Neuronal stem cell (in vitro differentiated cells): ENCODE results near the gene DCC.

ENCODE experiments used
- DNase-seq: peaks from one replicate; pipeline ENCODE4 v3.0.0-alpha.2; 2013; ENCODE audit warnings: low spot score
- H2AFZ ChIP-seq: one replicate; pipeline ENCODE4 v1.6.1; 2013; ENCODE audit warnings: mild to moderate bottlenecking, low read length, inconsistent platforms
- H2AK5ac ChIP-seq: 2 replicates; pipeline ENCODE4 v1.6.1; 2013; ENCODE audit warnings: low read depth, mild to moderate bottlenecking, inconsistent platforms, low read length, moderate library complexity, mixed read lengths
- H2BK120ac ChIP-seq: 2 replicates; pipeline ENCODE4 v1.6.1; 2013; ENCODE audit warnings: low read depth, mild to moderate bottlenecking, inconsistent platforms, low read length, moderate library complexity, mixed read lengths
- H2BK12ac ChIP-seq: one replicate; pipeline ENCODE4 v1.6.1; 2013; ENCODE audit warnings: low read length, inconsistent platforms
- H2BK15ac ChIP-seq: 2 replicates; pipeline ENCODE4 v1.6.1; 2013; ENCODE audit warnings: mild to moderate bottlenecking, low read length, inconsistent platforms, mixed read lengths
- H2BK5ac ChIP-seq: one replicate; pipeline ENCODE4 v1.6.1; 2013; ENCODE audit warnings: inconsistent platforms, mild to moderate bottlenecking, low read length, moderate library complexity
- H3K14ac ChIP-seq: one replicate; pipeline ENCODE4 v1.6.1; 2013; ENCODE audit warnings: low read length, inconsistent platforms
- H3K18ac ChIP-seq: 2 replicates; pipeline ENCODE4 v1.6.1; 2013; ENCODE audit warnings: low read length, inconsistent platforms
- H3K23ac ChIP-seq: 2 replicates; pipeline ENCODE4 v1.6.1; 2013; ENCODE audit warnings: low read depth, mild to moderate bottlenecking, mixed read lengths, low read length, inconsistent platforms; ENCODE audit not compliant: poor library complexity
- H3K27ac ChIP-seq: replicated peaks from 3 replicates; pipeline ENCODE4 v1.5.1; 2013; ENCODE audit warnings: low read length, inconsistent platforms
- H3K27me3 ChIP-seq, 3 experiments: 2 replicates each; pipeline ENCODE4 v1.6.1; 2013; ENCODE audit warnings: low read length in 3 of 3, mild to moderate bottlenecking in 2 of 3, inconsistent platforms in 1 of 3, low read depth in 1 of 3, mixed read lengths in 1 of 3, moderate library complexity in 1 of 3; ENCODE audit not compliant: control insufficient read depth in 3 of 3, insufficient read depth in 3 of 3
- H3K36me3 ChIP-seq, 2 donors: replicated peaks in 1 of 2; 2 replicates each; pipeline ENCODE4 v1.6.1; 2013; ENCODE audit warnings: low read length in 2 of 2; ENCODE audit not compliant: control insufficient read depth in 2 of 2, insufficient read depth in 2 of 2
- H3K4ac ChIP-seq: 2 replicates; pipeline ENCODE4 v1.6.1; 2013; ENCODE audit warnings: inconsistent platforms, mild to moderate bottlenecking, low read length, moderate library complexity
- H3K4me1 ChIP-seq, 2 donors: 1 replicate in 1 of 2; 2 replicates in 1 of 2; pipeline ENCODE4 v1.6.1; 2013; ENCODE audit warnings: low read length in 2 of 2, low read depth in 1 of 2; ENCODE audit not compliant: control insufficient read depth in 2 of 2, insufficient read depth in 1 of 2
- H3K4me2 ChIP-seq: one replicate; pipeline ENCODE4 v1.6.1; 2013; ENCODE audit warnings: mild to moderate bottlenecking, low read length, inconsistent platforms; ENCODE audit not compliant: insufficient read depth, poor library complexity, severe bottlenecking
- H3K4me3 ChIP-seq, 2 donors: 2 replicates each; pipeline ENCODE4 v1.5.1; 2013; ENCODE audit warnings: low read length in 2 of 2, mild to moderate bottlenecking in 2 of 2, inconsistent platforms in 1 of 2, moderate library complexity in 1 of 2
- H3K79me1 ChIP-seq: one replicate; pipeline ENCODE4 v1.6.1; 2013; ENCODE audit warnings: low read depth, mild to moderate bottlenecking, inconsistent platforms, low read length, moderate library complexity
- H3K9ac ChIP-seq: one replicate; pipeline ENCODE4 v1.6.1; 2013; ENCODE audit warnings: mild to moderate bottlenecking, low read depth, low read length, inconsistent platforms; ENCODE audit not compliant: poor library complexity
- H3K9me3 ChIP-seq, 2 donors: replicated peaks in 1 of 2; 2 replicates each; pipeline versions ENCODE3 to v1.6.1; 2013; ENCODE audit warnings: low read length in 2 of 2, mild to moderate bottlenecking in 2 of 2, inconsistent platforms in 1 of 2, low read depth in 1 of 2, mixed read lengths in 1 of 2, moderate library complexity in 1 of 2; ENCODE audit not compliant: control insufficient read depth in 2 of 2, insufficient read depth in 1 of 2
- H4K8ac ChIP-seq: one replicate; pipeline ENCODE4 v1.6.1; 2013; ENCODE audit warnings: low read depth, mild to moderate bottlenecking, inconsistent platforms, low read length, moderate library complexity
- H4K91ac ChIP-seq: one replicate; pipeline ENCODE4 v1.6.1; 2013; ENCODE audit warnings: low read length, low read depth, mild to moderate bottlenecking, inconsistent platforms; ENCODE audit not compliant: poor library complexity
- WGBS, 2 donors: extraction: QIAGEN DNeasy Blood & Tissue Kit; methylation state at CpG; one replicate each; pipeline ENCODE4 v1.1.7; 2013; ENCODE audit warnings: missing lambda C conversion rate in 2 of 2, mixed read lengths in 1 of 2; ENCODE audit not compliant: insufficient read length in 2 of 2, insufficient replicate concordance in 1 of 2; ENCODE audit errors: extremely low coverage in 2 of 2; 5-methylcytosine and 5-hydroxymethylcytosine counted together

Gene DCC

DNA sequence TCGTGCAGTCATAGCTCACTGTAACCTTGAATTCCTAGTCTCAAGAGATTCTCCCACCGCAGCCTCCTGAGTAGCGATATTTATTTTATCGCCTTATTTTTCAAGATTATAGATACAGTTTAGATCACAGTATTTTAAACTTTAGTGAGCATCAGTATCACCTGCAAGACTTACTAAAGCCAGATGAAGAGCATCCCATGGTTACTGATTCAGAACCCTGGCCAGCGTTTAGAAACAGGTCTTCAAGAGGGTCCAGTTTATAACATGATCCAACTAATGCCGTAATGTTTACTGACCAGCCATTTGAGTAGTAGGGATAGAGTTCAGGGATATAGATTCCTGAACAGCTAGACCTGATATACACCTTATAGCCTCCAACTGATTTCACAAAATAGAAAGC lies 146.1 kb downstream of the DCC start:
- Histone ChIP-seq H2BK120ac (no peak overlapping the region), H2AFZ (no peak overlapping the region), H3K9ac (no peak overlapping the region), H3K4me1 (no peaks in the 10 kb centered on the region), H3K27me3 (no peaks in the 10 kb centered on the region), H2BK5ac (no peak overlapping the region), H3K27ac (no peak overlapping the region), H4K91ac (no peak overlapping the region), H2AK5ac (no peak overlapping the region), H3K9me3 (no peaks in the 10 kb centered on the region), H3K4ac (no peak overlapping the region), H3K14ac (no peak overlapping the region), H2BK15ac (no peak overlapping the region), H3K79me1 (no peaks in the 10 kb centered on the region), H3K4me3 (no peak overlapping the region), H2BK12ac (no peak overlapping the region), H4K8ac (no peak overlapping the region), H3K23ac (no peak overlapping the region), H3K4me2 (no peak overlapping the region), H3K36me3 (no peaks in the 10 kb centered on the region), H3K18ac (no peak overlapping the region)
- WGBS, 2 donors, result no CpG with 5 or more reads among the region's 6 CpGs
- no peak for DNase-seq

DNA sequence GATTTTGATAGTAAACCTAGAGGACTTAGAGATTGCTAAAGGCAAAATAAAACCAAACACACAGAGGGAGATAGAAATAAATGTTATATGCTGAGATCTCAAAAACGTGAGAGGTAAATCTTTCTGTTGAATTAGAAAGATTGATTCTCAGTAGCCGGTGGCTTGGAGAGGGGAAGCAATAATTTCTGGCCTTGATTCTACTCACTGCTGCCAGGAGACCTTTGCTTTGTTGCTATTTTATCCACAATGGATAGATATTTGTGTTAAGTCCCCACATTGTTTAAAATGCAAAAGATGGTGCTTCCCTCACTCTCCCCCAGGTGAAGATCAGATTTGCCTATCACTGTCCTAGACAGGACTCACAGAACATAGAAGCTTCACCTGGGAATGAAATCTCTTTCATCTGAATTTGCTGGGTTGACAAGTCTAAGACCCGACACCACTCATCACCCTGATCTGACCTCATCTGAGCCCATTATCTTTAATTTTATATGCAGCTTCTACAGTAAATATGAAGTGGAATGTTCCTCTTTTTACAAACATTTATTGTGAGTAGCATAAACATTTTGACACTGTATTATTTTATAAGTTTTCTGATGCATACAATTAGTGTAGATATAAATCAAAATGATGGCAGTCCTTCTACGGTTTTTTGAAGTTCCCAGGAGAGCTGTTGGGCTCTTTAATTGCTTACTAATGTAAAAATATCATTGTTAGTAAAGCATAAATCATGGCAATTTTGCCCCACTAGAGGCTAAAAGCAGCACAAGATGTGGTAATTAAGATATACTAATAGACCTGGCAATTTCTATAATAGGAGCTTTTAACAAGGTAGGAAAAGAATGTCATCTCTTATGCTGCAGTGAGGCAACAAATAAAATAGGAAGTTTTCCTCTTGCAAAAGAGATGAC lies 149.7 kb downstream of the DCC start:
- Histone ChIP-seq H3K9ac (no peak overlapping the region), H2AK5ac (no peak overlapping the region), H3K23ac (no peak overlapping the region), H3K27ac (no peak overlapping the region), H2BK5ac (no peak overlapping the region), H3K27me3 (no peaks in the 10 kb centered on the region), H4K8ac (no peak overlapping the region), H3K4me2 (no peak overlapping the region), H3K36me3 (no peaks in the 10 kb centered on the region), H3K79me1 (no peaks in the 10 kb centered on the region), H3K4me3 (no peak overlapping the region), H2BK120ac (no peak overlapping the region), H3K9me3 (peaks cover 1 to 4% of the 10 kb centered on the region in 2 donors), H3K18ac (no peak overlapping the region), H2BK15ac (no peak overlapping the region), H2BK12ac (no peak overlapping the region), H3K4me1 (no peaks in the 10 kb centered on the region), H2AFZ (no peak overlapping the region), H3K4ac (no peak overlapping the region), H4K91ac (no peak overlapping the region), H3K14ac (no peak overlapping the region)
- no peak for DNase-seq
- no CpG with 5 or more reads among the region's 4 CpGs for WGBS, 2 donors

GRCh38 chr18:52496426-52496825 lies 156.4 kb downstream of the DCC start:
- Histone ChIP-seq H3K4me3 (no peak overlapping the region), H2BK12ac (no peak overlapping the region), H2AFZ (no peak overlapping the region), H4K91ac (no peak overlapping the region), H3K9ac (no peak overlapping the region), H3K14ac (no peak overlapping the region), H3K36me3 (no peaks in the 10 kb centered on the region), H3K23ac (no peak overlapping the region), H2BK120ac (no peak overlapping the region), H3K4ac (no peak overlapping the region), H3K9me3 (peaks cover 1 to 4% of the 10 kb centered on the region in 2 donors), H3K79me1 (no peaks in the 10 kb centered on the region), H3K27ac (no peak overlapping the region), H2BK15ac (no peak overlapping the region), H3K18ac (no peak overlapping the region), H4K8ac (no peak overlapping the region), H3K27me3 (no peaks in the 10 kb centered on the region), H3K4me1 (no peaks in the 10 kb centered on the region), H3K4me2 (no peak overlapping the region), H2BK5ac (no peak overlapping the region), H2AK5ac (no peak overlapping the region)
- no peak for DNase-seq

DNA sequence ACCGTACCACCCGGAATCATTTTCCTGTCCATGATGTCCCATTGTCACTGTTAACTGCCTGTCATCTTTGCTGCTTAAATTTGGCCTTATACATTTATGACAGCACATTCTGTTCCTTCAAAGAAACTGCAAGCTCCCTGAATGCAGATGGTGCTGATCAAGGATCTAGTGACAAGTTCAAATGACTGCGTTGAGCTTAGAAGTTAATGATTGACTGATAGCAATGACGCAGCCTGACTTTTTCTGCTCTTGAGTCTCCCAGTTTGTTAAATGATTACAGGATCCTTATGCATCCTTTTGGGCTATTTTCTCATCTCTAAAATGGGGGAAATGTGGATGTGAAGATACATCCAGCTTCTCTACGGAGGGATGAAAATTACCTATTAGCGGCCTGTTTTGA lies 159.0 kb downstream of the DCC start:
- H3K14ac ChIP-seq, result no peak overlapping the region
- H3K4me1 ChIP-seq, result no peaks in the 10 kb centered on the region

More for the DNA sequence above, 159.0 kb downstream of the DCC start:
- no peak overlapping the region for H3K4me3 ChIP-seq
- peaks cover 1% of the 10 kb centered on the region in 2 donors for H3K9me3 ChIP-seq
- WGBS, 2 donors, result no CpG with 5 or more reads among the region's 6 CpGs
- H3K79me1 ChIP-seq, result no peaks in the 10 kb centered on the region
- H3K4me2 ChIP-seq, result no peak overlapping the region
- DNase-seq, result no peak
- no peaks in the 10 kb centered on the region for H3K36me3 ChIP-seq
- H3K23ac ChIP-seq, result no peak overlapping the region
- H3K18ac ChIP-seq, result no peak overlapping the region
- no peak overlapping the region for H4K91ac ChIP-seq
- H2BK5ac ChIP-seq, result no peak overlapping the region
- no peak overlapping the region for H3K4ac ChIP-seq
- no peak overlapping the region for H2AFZ ChIP-seq
- H2AK5ac ChIP-seq, result no peak overlapping the region
- no peak overlapping the region for H2BK120ac ChIP-seq
- H4K8ac ChIP-seq, result no peak overlapping the region
- no peak overlapping the region for H2BK12ac ChIP-seq
- H3K27ac ChIP-seq, result no peak overlapping the region
- no peaks in the 10 kb centered on the region for H3K27me3 ChIP-seq
- H2BK15ac ChIP-seq, result no peak overlapping the region
- H3K9ac ChIP-seq, result no peak overlapping the region
